GM21529 (cell line): ENCODE results near the gene MELK.

ENCODE experiments used
- ATAC-seq: cut with Tn5 transposase; IDR thresholded peaks from one replicate; pipeline ENCODE4 v1.9.1; 2021; ENCODE audit not compliant: unreplicated experiment

Gene MELK

DNA sequence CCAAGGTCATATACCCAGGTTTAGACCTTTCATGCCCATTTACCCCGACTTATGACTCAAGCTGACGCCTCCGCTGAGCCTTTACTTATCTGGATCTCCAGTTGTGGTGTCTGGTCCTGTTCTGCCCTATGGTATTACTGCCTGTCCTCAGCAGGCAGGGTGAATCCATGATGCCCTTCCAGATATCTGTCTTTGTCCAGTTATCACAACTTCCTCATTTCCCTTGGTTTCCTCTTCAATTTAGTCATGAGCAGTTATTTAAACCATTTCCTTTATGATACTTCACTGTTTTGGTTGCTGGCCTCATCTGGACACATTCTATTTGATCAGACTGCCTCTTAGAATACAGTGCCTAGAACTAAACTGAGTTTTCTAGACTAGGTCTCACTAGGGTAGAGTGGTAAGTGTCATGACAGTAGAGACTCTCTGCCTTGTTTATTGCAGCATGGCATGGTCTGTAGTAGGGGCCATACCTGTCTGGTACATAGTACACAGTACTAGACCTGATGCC is 93.3 kb downstream of the MELK start:
- peak; percentile 78 for ATAC-seq

DNA sequence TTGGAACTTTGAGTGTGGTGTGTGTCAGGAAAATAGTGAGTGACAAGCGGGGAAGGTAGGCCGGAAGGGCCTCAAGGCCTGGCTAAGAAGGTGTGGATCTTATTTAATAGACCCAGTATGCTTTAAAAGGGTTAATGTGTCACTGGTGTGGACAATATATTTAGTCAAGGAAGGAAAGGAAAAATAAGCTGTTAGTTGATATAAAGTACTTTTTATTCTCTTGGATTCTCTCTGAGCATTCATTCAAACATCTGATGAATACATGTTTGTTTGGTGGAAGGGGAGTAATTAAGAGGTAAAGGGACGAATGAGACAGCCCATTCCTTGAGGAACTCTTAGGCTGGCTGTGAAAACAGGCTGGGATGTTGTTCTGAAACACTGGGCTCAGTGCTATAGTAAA is 98.9 kb downstream of the MELK start:
- no peak for ATAC-seq

DNA sequence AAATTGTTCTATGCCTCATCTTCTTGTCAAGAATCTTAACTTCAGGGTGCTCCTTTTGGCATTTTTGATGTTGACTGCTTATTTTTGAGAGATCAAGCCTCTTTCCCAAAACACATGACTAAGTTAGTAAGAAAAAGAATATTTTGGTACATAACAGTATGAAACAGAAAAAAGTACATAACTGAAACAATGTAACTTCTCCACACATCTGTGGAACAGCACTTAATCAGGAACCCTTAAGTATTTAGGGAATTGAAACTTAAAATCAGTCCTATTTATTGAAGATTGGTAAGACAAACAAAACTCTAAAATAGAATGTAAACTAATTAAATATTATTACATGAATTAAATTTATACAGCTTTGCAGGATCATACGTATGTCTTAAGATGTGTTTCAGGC is 103.4 kb downstream of the MELK start:
- ATAC-seq, result no peak

DNA sequence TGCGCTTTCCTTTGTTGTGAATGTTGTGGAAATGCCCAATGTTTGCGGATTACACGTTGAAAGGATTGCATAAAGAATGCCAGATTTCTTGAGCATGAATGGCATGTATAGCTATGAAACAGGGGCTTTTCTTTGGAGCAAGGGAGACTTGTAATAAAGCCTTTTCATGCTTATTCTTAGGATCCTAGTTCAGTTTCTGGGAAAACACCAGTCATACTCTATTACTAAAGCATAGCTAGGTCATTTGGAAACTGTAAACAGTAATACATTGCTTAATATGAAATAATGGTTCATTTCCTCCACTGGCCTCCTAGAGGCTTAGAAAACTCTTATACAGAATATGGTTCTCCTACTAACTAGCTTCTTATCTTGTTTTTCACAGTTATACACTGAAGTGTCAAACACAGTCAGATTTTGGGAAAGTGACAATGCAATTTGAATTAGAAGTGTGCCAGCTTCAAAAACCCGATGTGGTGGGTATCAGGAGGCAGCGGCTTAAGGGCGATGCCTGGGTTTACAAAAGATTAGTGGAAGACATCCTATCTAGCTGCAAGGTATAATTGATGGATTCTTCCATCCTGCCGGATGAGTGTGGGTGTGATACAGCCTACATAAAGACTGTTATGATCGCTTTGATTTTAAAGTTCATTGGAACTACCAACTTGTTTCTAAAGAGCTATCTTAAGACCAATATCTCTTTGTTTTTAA is 104.2 kb downstream of the MELK start:
- ATAC-seq, result no peak

DNA sequence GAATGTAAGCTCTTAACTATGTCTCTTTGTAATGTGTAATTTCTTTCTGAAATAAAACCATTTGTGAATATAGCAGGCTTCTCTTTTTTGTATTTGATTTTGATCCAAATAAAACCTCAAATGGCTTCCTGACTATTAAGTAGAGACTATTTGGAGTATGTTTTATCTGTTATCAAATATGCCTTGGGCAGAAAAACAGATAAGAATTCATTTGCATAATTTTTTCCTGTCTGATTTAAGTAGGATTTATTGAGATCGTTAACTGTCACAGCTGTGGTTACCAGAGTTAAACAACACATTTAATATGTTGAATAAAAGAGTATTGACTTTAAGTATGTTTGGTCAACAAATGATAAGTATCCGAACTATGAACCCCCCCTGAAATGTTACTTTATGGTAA is 104.9 kb downstream of the MELK start:
- ATAC-seq, result no peak

DNA sequence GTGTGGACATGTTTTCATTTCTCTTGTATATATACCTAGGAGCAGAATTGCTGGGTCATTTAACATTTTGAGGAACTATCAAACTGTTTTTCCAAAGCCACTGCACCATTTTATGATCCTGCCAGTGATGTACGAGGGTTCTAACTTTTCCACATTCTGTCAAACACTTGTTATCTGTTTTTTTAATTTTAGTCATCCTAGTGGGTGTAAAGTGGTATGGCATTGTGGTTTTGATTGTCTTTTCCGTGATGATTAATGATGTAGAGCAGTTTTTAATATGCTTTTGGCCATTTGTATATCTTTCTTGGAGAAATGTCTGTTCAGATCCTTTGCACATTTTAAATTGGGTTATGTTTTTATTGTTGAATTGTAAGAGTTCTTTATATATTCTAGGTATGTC is 107.0 kb downstream of the MELK start:
- no peak for ATAC-seq

DNA sequence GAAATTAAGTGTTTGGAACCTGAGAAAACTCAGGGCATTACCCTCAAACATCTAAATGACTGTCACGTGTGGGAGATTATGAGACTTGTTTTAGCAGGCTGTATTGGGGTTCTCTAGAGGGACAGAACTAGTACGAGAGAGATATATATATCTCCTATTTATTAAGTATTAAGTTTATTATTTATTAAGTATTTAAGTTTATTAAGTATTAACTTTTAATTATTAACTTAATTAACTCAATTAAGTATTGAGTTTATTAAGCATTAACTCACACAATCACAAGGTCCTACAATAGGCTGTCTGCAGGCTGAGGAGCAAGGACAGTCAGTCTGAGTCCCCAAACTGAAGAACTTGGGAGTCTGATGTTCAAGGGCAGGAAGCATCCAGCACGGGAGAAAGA is 113.8 kb downstream of the MELK start:
- ATAC-seq, result no peak

DNA sequence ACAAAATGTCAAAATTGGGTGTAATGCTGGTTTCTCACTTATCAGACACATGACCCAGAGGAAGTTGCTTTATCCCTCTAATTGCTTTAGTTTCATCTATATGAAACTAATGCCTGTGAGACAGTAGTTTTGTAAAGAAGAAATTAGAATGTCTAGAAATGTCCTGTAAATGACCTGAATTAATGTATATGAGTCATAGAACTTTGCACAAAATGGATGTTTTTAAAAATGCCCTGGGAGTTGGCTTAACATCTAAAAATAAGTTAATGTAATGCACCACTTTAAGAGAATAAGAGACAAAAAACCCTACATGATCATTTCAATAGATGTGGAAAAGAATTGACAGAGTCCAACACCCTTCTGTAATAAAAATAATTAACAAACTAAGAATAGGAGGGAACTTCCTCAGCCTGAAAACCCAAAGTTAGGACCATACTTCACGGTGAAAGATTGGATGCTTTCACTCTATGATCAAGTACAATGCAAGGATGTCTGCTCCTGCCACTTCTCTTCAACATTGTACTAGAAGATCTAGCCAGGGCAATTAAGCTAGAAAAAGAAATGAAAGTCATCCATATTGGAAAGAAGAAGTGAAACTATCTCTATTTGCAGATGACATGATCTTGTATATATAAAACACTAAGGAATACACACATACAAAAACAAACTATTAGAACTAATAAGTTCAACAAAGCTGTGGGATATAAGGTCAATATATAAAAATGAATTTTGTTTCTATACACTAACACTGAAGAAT is 117.9 kb downstream of the MELK start:
- no peak for ATAC-seq

DNA sequence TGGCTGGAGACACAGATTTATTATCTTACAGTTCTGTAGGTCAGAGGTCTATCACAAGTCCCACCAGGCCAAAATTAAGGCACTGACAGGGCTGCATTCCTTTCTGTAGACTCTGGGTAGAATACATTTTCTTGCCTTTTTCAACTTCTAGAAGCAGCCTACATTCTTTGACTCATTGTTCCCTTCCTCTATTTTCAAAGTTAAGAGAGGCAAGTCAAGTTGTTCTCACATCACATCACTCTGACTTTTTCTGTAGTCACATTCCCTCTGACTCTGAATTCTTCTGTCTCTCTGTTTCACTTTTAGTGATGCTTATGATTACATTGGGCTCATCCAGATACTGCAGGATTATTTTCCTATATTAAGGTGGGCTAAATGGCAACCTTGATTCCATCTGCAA is 119.0 kb downstream of the MELK start:
- no peak for ATAC-seq

DNA sequence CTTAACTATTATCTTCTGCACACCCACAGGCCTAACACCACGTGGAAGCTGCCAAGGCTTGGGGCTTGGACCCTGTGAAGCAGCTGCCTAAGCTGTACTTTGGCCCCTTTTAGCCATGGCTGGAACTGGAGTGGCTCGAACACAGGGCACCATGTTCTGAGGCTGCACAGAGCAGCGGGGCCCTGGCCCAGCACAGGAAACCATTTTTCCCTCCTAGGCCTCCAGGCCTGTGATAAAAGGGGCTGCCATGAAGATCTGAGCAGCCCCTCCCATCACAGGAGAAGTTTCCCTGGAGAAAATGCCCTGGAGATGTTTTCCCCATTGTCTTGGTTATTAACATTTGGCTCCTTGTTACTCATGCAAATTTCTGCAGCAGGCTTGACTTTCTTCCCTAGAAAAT is 126.3 kb downstream of the MELK start:
- no peak for ATAC-seq

DNA sequence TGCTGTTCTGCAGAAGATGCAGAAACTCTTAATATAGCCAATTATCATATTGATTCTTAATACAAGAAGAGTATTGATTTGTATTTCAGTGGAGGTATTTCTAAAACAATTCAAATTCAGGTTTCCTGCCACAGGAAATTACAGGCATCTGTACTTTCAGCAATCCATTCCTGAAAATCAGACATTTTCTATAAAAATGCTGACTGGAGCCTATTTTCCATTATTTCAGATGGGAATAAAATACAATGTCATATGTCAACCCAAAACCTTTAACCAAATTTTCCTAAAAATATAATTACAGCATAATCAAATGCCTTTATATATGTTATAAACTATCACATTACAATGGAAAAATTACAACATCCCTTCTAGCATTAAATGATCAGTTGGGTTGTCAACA is 131.5 kb downstream of the MELK start:
- no peak for ATAC-seq

DNA sequence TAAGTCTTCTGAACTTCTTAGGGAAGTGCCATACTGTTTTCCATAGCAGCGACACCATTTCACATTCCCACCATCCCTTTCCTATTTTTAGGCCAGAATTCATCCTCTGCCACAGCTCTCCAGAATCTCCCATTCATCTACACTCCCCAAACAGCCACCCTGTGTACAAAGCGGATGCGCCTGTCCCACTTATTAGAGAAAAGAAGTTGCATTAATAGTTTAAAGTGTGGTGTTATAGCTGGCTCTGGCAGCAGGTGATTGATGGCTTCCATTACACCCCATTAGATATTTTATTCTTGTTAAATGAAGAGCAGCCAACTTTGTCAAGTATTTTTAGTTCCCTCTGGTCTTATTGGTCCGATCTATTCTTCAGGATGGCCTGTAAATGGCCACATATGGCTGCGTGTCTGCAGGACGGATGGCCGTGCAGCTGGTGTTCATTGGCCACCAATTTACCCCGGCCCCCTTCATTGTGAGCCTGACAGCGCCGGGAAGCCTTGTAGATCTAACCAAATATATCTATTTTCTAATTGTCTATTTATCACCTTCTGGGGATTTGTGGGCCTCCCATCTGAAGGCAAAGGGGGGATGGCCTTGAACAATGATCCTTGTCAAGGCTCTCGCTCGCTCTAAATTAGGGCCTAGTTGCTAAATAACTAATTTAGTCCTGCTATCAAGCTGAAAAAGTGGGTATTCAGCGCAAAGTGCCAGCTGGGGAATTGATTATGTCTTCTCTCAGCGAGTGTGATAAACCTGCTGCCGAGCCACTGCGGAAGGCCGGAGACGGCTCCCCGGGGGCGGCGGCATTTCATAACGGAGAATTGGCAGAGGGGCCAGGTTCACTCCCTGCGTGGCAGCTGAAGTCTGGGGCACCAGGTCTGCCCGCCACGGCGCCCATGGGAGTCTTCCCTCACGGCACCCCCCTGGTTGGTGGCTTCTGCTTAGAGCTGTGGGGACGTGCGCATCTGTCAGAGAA is 141.1 kb downstream of the MELK start:
- ATAC-seq, result no peak

DNA sequence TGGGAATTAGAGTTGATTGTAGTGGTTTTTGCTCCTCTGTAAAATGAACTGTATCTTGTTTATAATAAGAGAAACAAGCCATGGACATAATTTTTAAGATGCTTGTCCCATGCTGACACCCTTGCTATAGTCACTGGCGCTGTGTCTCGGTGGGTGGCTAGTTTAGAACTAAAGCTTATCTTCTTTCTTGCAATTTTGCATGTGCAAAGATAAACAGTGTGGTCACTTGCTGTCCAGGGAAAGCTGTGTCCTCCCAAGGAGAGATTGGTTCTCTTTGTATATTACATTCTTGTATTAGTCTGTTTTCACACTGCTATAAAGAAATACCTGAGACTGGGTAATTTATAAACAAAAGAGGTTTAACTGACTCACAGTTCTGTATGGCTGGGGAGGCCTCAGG is 143.8 kb downstream of the MELK start:
- no peak for ATAC-seq

DNA sequence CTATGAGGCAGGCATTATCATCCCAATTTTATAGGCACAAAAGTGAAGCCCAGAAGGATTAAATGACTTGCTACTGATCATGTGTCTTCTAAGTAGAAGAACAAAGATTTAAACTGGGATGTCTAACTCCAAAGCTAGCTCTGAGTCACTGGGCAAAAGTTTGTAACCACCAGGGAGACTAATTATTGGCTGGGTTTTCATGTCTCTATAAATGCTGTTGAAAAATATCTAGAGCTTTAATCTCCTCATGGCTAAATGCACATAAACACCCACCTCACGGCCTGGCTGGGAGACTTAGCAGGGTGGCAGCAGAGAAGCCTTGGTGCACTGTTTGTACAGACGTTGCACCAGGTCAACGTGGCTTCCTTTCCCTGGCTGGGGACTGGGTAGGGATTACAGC is 144.6 kb downstream of the MELK start:
- ATAC-seq, result no peak

DNA sequence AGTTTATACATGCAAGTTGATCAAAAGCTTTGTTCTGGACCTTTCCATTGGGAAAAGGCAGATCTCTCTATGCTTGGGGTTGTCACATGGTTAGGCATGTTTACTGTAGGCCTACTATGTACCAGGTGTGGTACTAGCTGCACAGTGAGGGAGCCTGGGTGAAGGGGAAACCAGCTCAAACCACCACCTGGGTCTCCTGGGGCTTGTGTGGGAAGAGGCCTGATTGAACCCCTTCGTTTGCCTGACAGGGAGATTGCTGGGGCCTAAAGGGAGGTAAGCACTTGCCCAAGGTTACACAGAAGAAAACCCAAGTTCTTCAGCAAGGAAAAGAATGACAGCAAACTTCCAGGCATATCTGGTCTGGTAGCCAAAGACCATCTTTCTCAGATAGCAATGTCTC is 145.9 kb downstream of the MELK start:
- ATAC-seq, result no peak

DNA sequence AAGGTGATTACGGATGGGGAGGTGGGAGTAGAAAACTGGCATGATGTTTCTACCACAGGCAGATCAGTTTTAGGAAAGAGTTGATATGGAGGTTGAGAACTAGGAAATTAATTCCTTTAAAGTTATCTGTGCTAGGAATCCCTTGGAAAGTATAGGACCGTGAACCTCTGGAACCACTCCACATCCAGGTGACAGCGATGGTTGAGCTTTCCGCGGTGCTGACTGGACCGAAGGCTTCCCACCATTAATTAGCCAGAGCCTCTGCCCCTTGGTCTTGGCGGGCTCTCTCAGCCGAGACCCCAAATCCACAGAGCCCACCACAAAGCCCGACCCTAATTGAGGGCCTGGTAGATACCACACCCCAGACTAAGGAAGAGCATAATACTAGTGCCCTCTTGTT is 147.3 kb downstream of the MELK start:
- no peak for ATAC-seq

DNA sequence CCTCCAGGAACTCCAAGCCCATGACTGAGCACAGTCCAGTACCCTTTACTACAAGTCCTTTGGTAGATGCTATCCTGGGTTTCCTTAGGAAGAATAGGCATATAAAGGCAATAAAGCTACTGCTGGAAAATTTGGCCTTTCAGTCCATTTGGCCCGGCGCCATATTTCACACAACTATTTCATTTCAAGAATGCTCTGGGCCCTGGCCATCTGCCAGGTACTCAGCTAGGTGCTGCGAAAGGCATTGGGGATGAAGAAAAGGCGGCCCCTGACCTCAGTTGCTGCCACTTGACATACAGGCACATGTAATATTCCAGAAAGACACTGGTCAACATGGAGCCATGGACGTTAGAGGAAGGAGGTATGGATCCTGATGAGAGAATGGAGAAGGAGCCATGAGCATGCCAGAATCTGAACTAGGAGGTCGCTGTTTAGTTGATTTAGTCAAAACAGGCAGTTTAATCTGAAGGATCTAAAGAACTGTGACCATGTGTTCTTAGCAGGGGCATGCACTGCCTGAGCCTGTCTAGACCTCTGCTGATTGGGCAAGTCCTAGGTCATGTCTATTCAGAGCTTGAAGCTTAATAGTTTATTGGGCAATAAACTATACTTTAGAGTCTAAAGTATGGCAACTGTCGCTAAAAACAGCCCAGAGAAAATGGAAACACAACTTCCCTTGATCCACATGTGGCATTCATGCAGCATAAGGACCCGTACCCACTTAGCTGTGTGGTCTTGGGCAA is 149.3 kb downstream of the MELK start:
- ATAC-seq, result no peak

DNA sequence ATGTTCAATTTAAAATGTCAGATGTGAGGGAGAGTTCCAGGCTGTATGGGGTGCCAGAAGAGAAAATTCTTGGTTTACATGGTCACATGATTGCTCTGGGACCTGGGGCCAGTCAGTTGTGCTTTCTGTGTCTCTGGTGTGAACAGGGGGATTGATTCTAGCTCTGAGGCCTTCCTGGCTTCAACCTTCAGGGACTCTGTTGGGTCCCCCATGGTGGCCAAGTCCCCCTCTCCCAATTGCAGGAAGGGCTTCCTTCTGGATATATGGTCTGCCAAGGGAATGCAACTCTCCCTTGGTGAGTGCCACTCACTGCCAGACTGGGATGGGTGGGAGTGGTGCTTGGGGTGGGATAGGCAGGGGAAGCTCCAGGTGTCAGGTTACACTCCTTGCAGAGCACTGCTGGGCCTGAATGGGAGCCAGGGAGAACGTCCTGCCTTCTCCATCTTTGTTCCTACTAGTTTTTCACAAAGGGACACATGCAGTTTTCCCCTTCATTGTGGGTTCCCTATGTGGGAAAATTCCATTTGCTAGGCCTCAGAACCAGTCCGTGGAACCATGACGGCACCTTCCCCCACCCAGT is 153.2 kb downstream of the MELK start:
- ATAC-seq, result no peak
